ENCODE results near the gene ZNF385B.

DNA sequence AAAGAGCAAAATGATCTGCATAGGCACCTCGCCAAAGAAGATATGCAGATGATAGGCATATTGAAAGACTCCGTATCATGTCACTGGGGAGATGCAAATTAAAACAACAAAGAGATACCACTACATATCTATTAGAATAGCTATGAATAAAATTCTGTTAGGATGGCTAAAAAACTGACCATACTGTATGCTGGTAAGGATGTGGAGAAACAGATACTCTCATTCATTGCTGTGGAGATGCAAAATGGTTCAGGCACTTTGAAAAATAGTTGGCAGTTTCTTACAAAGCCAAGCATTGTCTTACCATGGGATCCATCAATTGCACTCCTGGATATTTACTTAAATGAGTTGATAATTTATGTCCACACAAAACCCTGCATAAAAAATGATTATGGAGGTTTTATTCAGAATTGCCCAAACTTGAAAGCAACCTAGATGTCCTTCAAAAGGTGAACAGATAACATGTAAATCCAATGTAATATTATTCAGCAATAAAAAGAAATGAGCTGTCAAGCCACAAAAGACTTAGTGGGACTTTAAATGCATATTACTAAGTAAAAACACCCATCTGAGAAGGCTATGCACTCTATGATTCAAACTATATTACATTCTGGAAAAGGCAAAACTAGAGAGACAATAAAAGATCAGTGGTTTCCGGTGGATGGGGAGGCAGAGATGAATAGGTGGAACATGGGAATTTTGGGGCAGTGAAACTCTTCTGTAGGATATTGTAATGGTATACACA is 31.2 kb downstream of the ZNF385B start:
- TF ChIP-seq, protein P1, sequence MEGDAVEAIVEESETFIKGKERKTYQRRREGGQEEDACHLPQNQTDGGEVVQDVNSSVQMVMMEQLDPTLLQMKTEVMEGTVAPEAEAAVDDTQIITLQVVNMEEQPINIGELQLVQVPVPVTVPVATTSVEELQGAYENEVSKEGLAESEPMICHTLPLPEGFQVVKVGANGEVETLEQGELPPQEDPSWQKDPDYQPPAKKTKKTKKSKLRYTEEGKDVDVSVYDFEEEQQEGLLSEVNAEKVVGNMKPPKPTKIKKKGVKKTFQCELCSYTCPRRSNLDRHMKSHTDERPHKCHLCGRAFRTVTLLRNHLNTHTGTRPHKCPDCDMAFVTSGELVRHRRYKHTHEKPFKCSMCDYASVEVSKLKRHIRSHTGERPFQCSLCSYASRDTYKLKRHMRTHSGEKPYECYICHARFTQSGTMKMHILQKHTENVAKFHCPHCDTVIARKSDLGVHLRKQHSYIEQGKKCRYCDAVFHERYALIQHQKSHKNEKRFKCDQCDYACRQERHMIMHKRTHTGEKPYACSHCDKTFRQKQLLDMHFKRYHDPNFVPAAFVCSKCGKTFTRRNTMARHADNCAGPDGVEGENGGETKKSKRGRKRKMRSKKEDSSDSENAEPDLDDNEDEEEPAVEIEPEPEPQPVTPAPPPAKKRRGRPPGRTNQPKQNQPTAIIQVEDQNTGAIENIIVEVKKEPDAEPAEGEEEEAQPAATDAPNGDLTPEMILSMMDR (IDR thresholded peaks at IDR 0.05): no peak
- TF ChIP-seq POLR2A (IDR thresholded peaks at IDR 0.05) (no peak), POLR2AphosphoS5 (IDR thresholded peaks at IDR 0.05) (no peak)

Data from stomach (tissue), 4 donors.